Heart left ventricle (tissue), 16 donors: ENCODE results near the gene TIPARP. TPM values are rescaled to one million over a fixed set of nuclear protein-coding genes. Genes with fewer than 3 reads are reported as not detected.

Experiments
- ATAC-seq, 4 donors: fragments of 200-7000 bp; cut with Tn5 transposase; one replicate each; pipeline ENCODE4 v1.9.1; 2020 to 2022; ENCODE audit warnings: moderate library complexity in 4 of 4, mild to moderate bottlenecking in 3 of 4, moderate number of reproducible peaks in 1 of 4
- DNase-seq, 5 donors: peaks; one replicate each; pipeline ENCODE4 v3.0.0-alpha.2; 2020
- H3K27ac ChIP-seq, 12 donors: fragments of 200-600 bp; sonication (generic) in 4 of 12; one replicate each; pipeline versions ENCODE4 v1.5.0 to v1.8.0; 2016 to 2022; ENCODE audit warnings: mild to moderate bottlenecking in 2 of 12
- H3K27me3 ChIP-seq, 9 donors: fragments of 200-600 bp; sonication (generic) in 2 of 9; one replicate each; pipeline versions ENCODE4 v1.5.1 to v1.8.0; 2016 to 2022; ENCODE audit warnings: mild to moderate bottlenecking in 3 of 9
- H3K36me3 ChIP-seq, 9 donors: fragments of 200-600 bp; sonication (generic) in 2 of 9; one replicate each; pipeline versions ENCODE4 v1.5.0 to v1.8.0; 2018 to 2022; ENCODE audit warnings: mild to moderate bottlenecking in 2 of 9
- H3K4me1 ChIP-seq, 12 donors: fragments of 200-600 bp; sonication (generic) in 4 of 12; one replicate each; pipeline versions ENCODE4 v1.5.0 to v1.8.0; 2016 to 2022; ENCODE audit warnings: mild to moderate bottlenecking in 3 of 12
- H3K4me3 ChIP-seq, 12 donors: fragments of 200-600 bp; sonication (generic) in 4 of 12; one replicate each; pipeline versions ENCODE4 v1.5.0 to v1.8.0; 2017 to 2022; ENCODE audit warnings: mild to moderate bottlenecking in 9 of 12, moderate library complexity in 4 of 12
- H3K9me3 ChIP-seq, 12 donors: fragments of 200-600 bp; sonication (generic) in 4 of 12; one replicate each; pipeline versions ENCODE4 v1.5.0 to v1.8.0; 2016 to 2022; ENCODE audit warnings: mild to moderate bottlenecking in 1 of 12
- CTCF ChIP-seq, 12 donors: fragments of 200-600 bp; sonication (generic) in 4 of 12; IDR thresholded peaks; one replicate each; pipeline versions ENCODE4 v1.5.0 to v1.8.0; 2018 to 2022; ENCODE audit warnings: antibody characterized with exemption in 12 of 12, mild to moderate bottlenecking in 5 of 12
- POLR2A ChIP-seq, 2 donors: fragments of 450-650 bp; IDR thresholded peaks; one replicate each; pipeline ENCODE4 v1.6.1; 2017; ENCODE audit warnings: antibody characterized with exemption in 2 of 2, mild to moderate bottlenecking in 2 of 2, moderate library complexity in 2 of 2
- WGBS, 4 donors: extraction: QIAGEN DNeasy Blood & Tissue Kit in 2 of 4; methylation state at CpG; one replicate each; pipeline versions ENCODE4 v1.1.5 to v1.1.7; 2013 to 2018; 5-methylcytosine and 5-hydroxymethylcytosine counted together
- intact Hi-C, 10 donors: fragments of 100-400 bp; cut with DNase I; formaldehyde crosslinking; loops; one replicate each; pipeline versions ENCODE4 v1.11.1 to v1.14.2; 2022
- polyA plus RNA-seq, 2 donors: library from polyadenylated mRNA; stranded (reverse); fragments of 200-250 nt; gene quantifications; one replicate each; pipeline ENCODE4 v1.2.3, GENCODE V29; 2013
- total RNA-seq, 9 donors: library from RNA; depleted of rRNA in 2 of 9; stranded (reverse); fragments of >200 nt in 2 of 9; fragmentation: NEBNext Ultra II Directional in 3 of 9; extraction: Animal tissue kit (Norgen Biotek cat#: 25700) in 3 of 9; gene quantifications; one replicate each; pipeline versions ENCODE4 v1.1.0 to v1.2.4, GENCODE V29; 2016 to 2023
- donor health status: ischemic (EF 13 %, LVEDD 7.1; RV severe dilation, severe dysfunction).
- donor health status: healthy with polysubstance abuse.
- donor health status: DM: no; HTN: yes; CAD: no.
- donor health status: DM: no; HTN: no; CAD: no.
- donor health status: ischemic (EF 25% LVEDD 6.9; RV normal size, moderate dysfunction).
- donor health status: ischemic (EF 25% LVEDD 5.7; RV mildly dilated, moderate dysfunction).
- donor health status: healthy.
- donor health status: DM: yes; HTN: yes; CAD: no.
- donor health status: ischemic (EF 35%, LVEDD 5.7; RV mildly dilated, moderate dysfunction).
- donor health status: nonischemic (EF 11% LVEDD 7.7; RV severe dilation, severe dysfunction).
- donor health status: DM: yes; HTN: yes; CAD: no.
- donor health status: PGD.
- donor health status: ischemic (EF 29% LVEDD 5.4; RV normal size, mild dysfunction).
- donor health status: nonischemic (EF 23%, LVEDD 6.1; RV moderate dilation, normal function).

Gene TIPARP
- total and polyA plus RNA-seq, 11 donors, result 12.8 to 46.8 (median 33.8) TPM

- Histone ChIP-seq H3K9me3 (no peaks in the 10 kb centered on the region), H3K27ac (no peak overlapping the region), H3K4me1 (peaks cover 0 to 7% (median 0%) of the 10 kb centered on the region in 12 donors), H3K36me3 (no peaks in the 10 kb centered on the region), H3K27me3 (no peaks in the 10 kb centered on the region), H3K4me3 (no peak overlapping the region)
- DNase-seq, result no peak
- WGBS, 4 donors, result 88 to 90% (median 90%) methylated on average over 5 of the region's 5 CpGs
- no peak for TF ChIP-seq CTCF (IDR thresholded peaks at IDR 0.05)
- TF ChIP-seq POLR2A (IDR thresholded peaks at IDR 0.05), result no peak
- intact Hi-C loops, result no loop called here
- ATAC-seq, result no peak
Observed at GRCh38 chr3:156655819-156656550, 18.4 kb upstream of the TIPARP start.

- TF ChIP-seq CTCF (IDR thresholded peaks at IDR 0.05) (no peak), POLR2A (IDR thresholded peaks at IDR 0.05) (no peak)
- H3K36me3 ChIP-seq, result no peaks in the 10 kb centered on the region
- H3K27me3 ChIP-seq, result no peaks in the 10 kb centered on the region
- H3K9me3 ChIP-seq, result no peaks in the 10 kb centered on the region
- H3K4me3 ChIP-seq, result no peak overlapping the region
- intact Hi-C loops, result no loop called here
- DNase-seq, result no peak
- 94 to 96% (median 96%) methylated on average over 2 of the region's 2 CpGs for WGBS, 4 donors
- H3K4me1 ChIP-seq, result peaks cover 0 to 15% (median 0%) of the 10 kb centered on the region in 12 donors
- no peak overlapping the region for H3K27ac ChIP-seq
- ATAC-seq, result no peak
Observed at GRCh38 chr3:156657440-156657839, 16.9 kb upstream of the TIPARP start.

GRCh38 chr3:156657862-156658731, 16.3 kb upstream of the TIPARP start:
- no peaks in the 10 kb centered on the region for H3K9me3 ChIP-seq
- no peak overlapping the region for H3K27ac ChIP-seq
- H3K36me3 ChIP-seq, result no peaks in the 10 kb centered on the region
- H3K4me3 ChIP-seq, result no peak overlapping the region
- DNase-seq, result no peak
- no peaks in the 10 kb centered on the region for H3K27me3 ChIP-seq
- ATAC-seq, result no peak
- intact Hi-C loops, result no loop called here
- peaks cover 0 to 15% (median 0%) of the 10 kb centered on the region in 12 donors for H3K4me1 ChIP-seq
- TF ChIP-seq POLR2A (IDR thresholded peaks at IDR 0.05) (no peak), CTCF (IDR thresholded peaks at IDR 0.05) (no peak)
- WGBS, 4 donors, result 90 to 95% (median 93%) methylated on average over 4 of the region's 4 CpGs

GRCh38 chr3:156658732-156659090, 15.7 kb upstream of the TIPARP start:
- 89 to 95% (median 91%) methylated on average over 1 of the region's 1 CpG for WGBS, 4 donors
- H3K27me3 ChIP-seq, result no peaks in the 10 kb centered on the region
- peaks cover 0 to 17% (median 0%) of the 10 kb centered on the region in 12 donors for H3K4me1 ChIP-seq
- H3K4me3 ChIP-seq, result no peak overlapping the region
- no peaks in the 10 kb centered on the region for H3K36me3 ChIP-seq
- ATAC-seq (no peak), DNase-seq (no peak)
- intact Hi-C loops, result no loop called here
- H3K27ac ChIP-seq, result no peak overlapping the region
- no peaks in the 10 kb centered on the region for H3K9me3 ChIP-seq
- TF ChIP-seq CTCF (IDR thresholded peaks at IDR 0.05), result no peak
- TF ChIP-seq POLR2A (IDR thresholded peaks at IDR 0.05), result no peak
